ACC112 (cell line): ENCODE data around the gene ATP9A.

Source experiments
- H2AFZ ChIP-seq: fragments of 200-600 bp; sonication (generic); one replicate; pipeline ENCODE4 v1.6.0; 2017; ENCODE audit warnings: antibody characterized with exemption, low read length; ENCODE audit not compliant: unreplicated experiment
- H3K27ac ChIP-seq: fragments of 200-600 bp; sonication (generic); 2 replicates; pipeline ENCODE4 v1.5.1; 2014; ENCODE audit warnings: low read depth, mild to moderate bottlenecking, antibody characterized with exemption, low read length, moderate library complexity
- H3K27me3 ChIP-seq: fragments of 200-600 bp; sonication (generic); 2 replicates; pipeline ENCODE4 v1.6.1; 2014; ENCODE audit warnings: mild to moderate bottlenecking, antibody characterized with exemption, low read length, moderate library complexity, mixed read lengths; ENCODE audit not compliant: insufficient read depth
- H3K36me3 ChIP-seq: fragments of 200-600 bp; sonication (generic); 2 replicates; pipeline ENCODE4 v1.6.1; 2016; ENCODE audit warnings: mild to moderate bottlenecking, antibody characterized with exemption, low read length, moderate library complexity, mixed read lengths; ENCODE audit not compliant: insufficient read depth
- H3K4me1 ChIP-seq: fragments of 200-600 bp; sonication (generic); one replicate; pipeline ENCODE4 v1.6.1; 2016; ENCODE audit warnings: low read length, mixed read lengths; ENCODE audit not compliant: insufficient read depth, unreplicated experiment, control insufficient read depth
- H3K4me3 ChIP-seq: fragments of 200-600 bp; sonication (generic); 2 replicates; pipeline ENCODE4 v1.5.1; 2014; ENCODE audit warnings: mild to moderate bottlenecking, low read depth, low read length
- H3K79me2 ChIP-seq: fragments of 200-600 bp; sonication (generic); one replicate; pipeline ENCODE4 v1.6.0; 2016; ENCODE audit warnings: low read length; ENCODE audit not compliant: control insufficient read depth, unreplicated experiment, insufficient read depth

ATP9A gene

GRCh38 chr20:51736947-51737346 is 31.2 kb downstream of the ATP9A start:
- Histone ChIP-seq H3K27ac (no peak overlapping the region), H3K36me3 (no peaks in the 10 kb centered on the region), H3K27me3 (no peaks in the 10 kb centered on the region), H3K4me3 (no peak overlapping the region), H3K79me2 (no peaks in the 10 kb centered on the region), H2AFZ (no peak overlapping the region), H3K4me1 (peaks cover under 1% of the 10 kb centered on the region)

DNA sequence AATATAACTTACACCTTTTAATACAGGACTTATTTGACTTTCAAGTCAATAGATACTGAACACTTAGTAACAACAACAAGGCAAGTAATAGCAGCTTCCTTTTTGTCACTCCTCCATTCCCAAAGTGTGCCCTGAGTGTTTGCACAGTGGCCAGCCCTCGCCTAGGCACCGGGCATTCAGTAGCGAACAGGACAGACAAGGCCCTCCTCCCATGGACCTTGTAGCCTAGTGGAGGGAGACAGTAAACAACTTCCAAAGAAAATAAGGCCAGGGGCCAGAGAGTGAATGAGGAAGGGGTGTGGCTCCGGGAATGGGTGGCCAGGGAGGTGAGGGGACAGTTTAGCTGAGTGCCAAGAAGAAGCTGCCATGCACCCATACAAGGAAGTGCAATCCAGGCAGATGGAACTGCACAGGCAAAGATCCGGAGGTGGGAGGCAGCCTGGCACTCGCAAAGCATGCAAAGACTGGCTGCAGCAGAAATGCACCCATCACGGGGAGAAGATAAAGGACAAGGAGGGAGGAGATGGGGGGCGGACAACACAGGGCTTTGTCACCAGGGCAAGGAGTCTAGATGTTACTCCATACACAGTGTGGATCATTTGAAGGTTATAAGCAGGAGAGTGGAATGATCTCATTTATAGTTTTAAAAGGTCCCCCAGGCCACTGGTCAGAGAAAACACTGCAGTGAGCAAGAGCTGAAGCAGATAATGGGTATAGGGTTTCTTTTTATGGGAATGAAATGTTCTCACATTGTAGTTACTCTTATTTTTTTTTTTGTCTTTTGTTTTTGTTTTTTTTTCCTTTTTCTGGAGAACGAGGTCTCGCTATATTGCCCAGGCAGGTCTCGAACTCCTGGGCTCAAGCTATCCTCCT is 32.2 kb downstream of the ATP9A start:
- H3K4me1 ChIP-seq: no peaks in the 10 kb centered on the region
- H3K27ac ChIP-seq: no peak overlapping the region
- H3K79me2 ChIP-seq: no peaks in the 10 kb centered on the region
- no peak overlapping the region for H3K4me3 ChIP-seq
- no peak overlapping the region for H2AFZ ChIP-seq
- H3K36me3 ChIP-seq: no peaks in the 10 kb centered on the region
- no peaks in the 10 kb centered on the region for H3K27me3 ChIP-seq

GRCh38 chr20:51734876-51735720 is 33.1 kb downstream of the ATP9A start:
- H3K27ac ChIP-seq: no peak overlapping the region
- H3K4me1 ChIP-seq: no peaks in the 10 kb centered on the region
- H3K36me3 ChIP-seq: no peaks in the 10 kb centered on the region
- no peaks in the 10 kb centered on the region for H3K27me3 ChIP-seq
- no peak overlapping the region for H2AFZ ChIP-seq
- H3K4me3 ChIP-seq: no peak overlapping the region
- no peaks in the 10 kb centered on the region for H3K79me2 ChIP-seq

GRCh38 chr20:51733070-51733469 is 35.1 kb downstream of the ATP9A start:
- Histone ChIP-seq H3K79me2 (no peaks in the 10 kb centered on the region), H3K4me3 (no peak overlapping the region), H3K36me3 (no peaks in the 10 kb centered on the region), H3K27ac (no peak overlapping the region), H3K4me1 (no peaks in the 10 kb centered on the region), H2AFZ (no peak overlapping the region), H3K27me3 (no peaks in the 10 kb centered on the region)

DNA sequence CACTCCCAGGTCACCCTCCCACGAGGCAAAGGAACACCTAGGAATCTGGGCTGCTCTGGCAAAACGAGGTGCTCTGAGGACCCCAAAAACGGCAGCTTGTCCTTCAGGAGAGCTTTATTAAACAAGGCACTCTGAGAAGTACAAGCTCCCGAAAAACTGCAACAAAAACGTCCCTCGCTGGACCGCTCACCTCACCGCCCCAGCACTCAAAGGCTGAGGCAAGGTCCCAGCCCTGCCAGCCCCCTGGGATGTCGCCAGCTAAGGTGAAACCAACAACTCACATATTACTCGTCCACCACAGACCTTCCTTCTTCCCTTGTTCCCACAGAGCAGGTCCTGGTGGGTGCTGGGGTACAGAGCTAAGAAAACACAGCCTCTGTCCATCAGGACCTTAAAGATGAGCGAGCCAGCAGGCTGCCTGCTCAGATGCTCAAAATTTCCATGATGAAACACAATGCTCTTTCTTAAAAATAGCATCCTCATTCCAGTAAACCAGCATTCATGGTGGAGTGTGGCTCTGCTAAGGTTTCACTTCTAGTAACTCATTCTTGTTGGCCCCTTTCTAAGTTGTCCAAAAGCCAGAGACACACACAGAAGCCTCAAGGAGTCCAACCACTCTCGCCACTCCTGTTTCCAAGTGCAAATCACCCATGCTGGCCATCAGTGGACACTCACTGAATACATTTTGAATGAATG is 35.9 kb downstream of the ATP9A start:
- no peak overlapping the region for H3K27ac ChIP-seq
- H3K4me3 ChIP-seq: no peak overlapping the region
- H2AFZ ChIP-seq: no peak overlapping the region
- no peaks in the 10 kb centered on the region for H3K36me3 ChIP-seq
- no peaks in the 10 kb centered on the region for H3K27me3 ChIP-seq
- no peaks in the 10 kb centered on the region for H3K79me2 ChIP-seq
- no peaks in the 10 kb centered on the region for H3K4me1 ChIP-seq

DNA sequence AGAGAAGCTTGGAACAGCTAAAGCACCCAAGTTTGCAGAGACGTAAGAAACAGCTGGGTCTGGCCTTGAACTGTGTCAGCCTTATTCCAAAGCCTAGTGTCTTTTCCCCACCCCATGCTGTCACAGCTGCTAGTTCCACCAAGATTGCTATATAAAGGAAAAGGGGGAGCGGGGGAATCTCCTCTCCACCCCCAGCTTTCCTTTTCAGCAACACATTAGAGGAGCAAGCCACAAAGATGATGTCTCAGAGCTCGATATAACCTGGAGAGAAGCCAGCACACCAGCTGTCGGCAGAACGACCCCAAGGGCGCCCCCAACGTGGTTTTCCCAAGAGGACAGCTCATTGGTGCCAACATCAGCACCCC is 36.5 kb downstream of the ATP9A start:
- no peaks in the 10 kb centered on the region for H3K27me3 ChIP-seq
- H3K4me3 ChIP-seq: no peak overlapping the region
- H3K4me1 ChIP-seq: no peaks in the 10 kb centered on the region
- H3K36me3 ChIP-seq: no peaks in the 10 kb centered on the region
- no peaks in the 10 kb centered on the region for H3K79me2 ChIP-seq
- no peak overlapping the region for H3K27ac ChIP-seq
- no peak overlapping the region for H2AFZ ChIP-seq

GRCh38 chr20:51729771-51730170 is 38.4 kb downstream of the ATP9A start:
- no peaks in the 10 kb centered on the region for H3K36me3 ChIP-seq
- H3K4me3 ChIP-seq: no peak overlapping the region
- no peaks in the 10 kb centered on the region for H3K27me3 ChIP-seq
- H2AFZ ChIP-seq: no peak overlapping the region
- H3K79me2 ChIP-seq: no peaks in the 10 kb centered on the region
- H3K4me1 ChIP-seq: no peaks in the 10 kb centered on the region
- no peak overlapping the region for H3K27ac ChIP-seq

- H3K27ac ChIP-seq: no peak overlapping the region
- H3K4me1 ChIP-seq: no peaks in the 10 kb centered on the region
- no peak overlapping the region for H3K4me3 ChIP-seq
- H3K79me2 ChIP-seq: no peaks in the 10 kb centered on the region
- no peak overlapping the region for H2AFZ ChIP-seq
- no peaks in the 10 kb centered on the region for H3K36me3 ChIP-seq
- H3K27me3 ChIP-seq: no peaks in the 10 kb centered on the region
These were observed 39.5 kb downstream of the ATP9A start for GRCh38 chr20:51728737-51729136.

DNA sequence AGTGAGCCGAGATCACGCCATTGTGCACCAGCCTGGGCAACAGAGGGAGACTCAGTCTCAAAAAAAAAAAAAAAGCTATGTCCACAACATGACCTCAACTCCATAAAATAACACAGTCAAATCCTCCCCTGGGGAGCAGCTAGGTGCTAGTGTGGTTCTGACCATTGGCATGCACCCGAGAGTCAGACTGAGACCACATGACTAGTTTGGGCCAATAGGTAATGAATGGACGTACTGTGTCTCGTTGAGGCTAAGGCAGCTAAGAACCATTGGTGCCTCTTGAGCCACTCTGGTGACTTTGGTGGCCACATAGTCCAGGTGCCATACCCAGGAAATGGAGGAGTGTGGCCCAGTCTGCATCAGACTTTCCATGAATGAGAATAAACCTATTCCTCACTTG is 40.3 kb downstream of the ATP9A start:
- Histone ChIP-seq H3K4me1 (no peaks in the 10 kb centered on the region), H3K4me3 (no peak overlapping the region), H3K27ac (no peak overlapping the region), H2AFZ (no peak overlapping the region), H3K27me3 (no peaks in the 10 kb centered on the region), H3K36me3 (no peaks in the 10 kb centered on the region), H3K79me2 (no peaks in the 10 kb centered on the region)

GRCh38 chr20:51725584-51726176 is 42.5 kb downstream of the ATP9A start:
- Histone ChIP-seq H3K27ac (no peak overlapping the region), H2AFZ (no peak overlapping the region), H3K36me3 (no peaks in the 10 kb centered on the region), H3K27me3 (no peaks in the 10 kb centered on the region), H3K79me2 (no peaks in the 10 kb centered on the region), H3K4me3 (no peak overlapping the region), H3K4me1 (no peaks in the 10 kb centered on the region)
